Stimulated activated CD8-positive, alpha-beta memory T cell treated with anti-CD3 and anti-CD28 coated beads, Interleukin-4, amount 100 ng/mL, for 24 hours (primary cell): ENCODE data around the gene DTNB.

ENCODE experiments used
- DNase-seq: peaks from one replicate; pipeline ENCODE4 v3.0.0-alpha.2; 2020; ENCODE audit warnings: low read depth

Gene DTNB

GRCh38 chr2:25340181-25340921 lies 333.0 kb downstream of the DTNB start:
- DNase-seq, result no peak

- no peak for DNase-seq
Measured at GRCh38 chr2:25339791-25340180, 333.6 kb downstream of the DTNB start.

- DNase-seq, result no peak
Measured at GRCh38 chr2:25339211-25339674, 334.1 kb downstream of the DTNB start.

GRCh38 chr2:25338401-25338800 lies 335.0 kb downstream of the DTNB start:
- DNase-seq, result no peak

GRCh38 chr2:25337891-25338290 lies 335.5 kb downstream of the DTNB start:
- DNase-seq, result no peak

GRCh38 chr2:25337276-25337675 lies 336.1 kb downstream of the DTNB start:
- DNase-seq, result no peak

- DNase-seq, result no peak
Measured at GRCh38 chr2:25336383-25336841, 337.0 kb downstream of the DTNB start.

- DNase-seq, result no peak
Measured at GRCh38 chr2:25335971-25336370, 337.4 kb downstream of the DTNB start.

GRCh38 chr2:25335204-25335603 lies 338.2 kb downstream of the DTNB start:
- no peak for DNase-seq

- no peak for DNase-seq
Measured at GRCh38 chr2:25334482-25334881, 338.9 kb downstream of the DTNB start.

- DNase-seq, result no peak
Measured at GRCh38 chr2:25333981-25334380, 339.4 kb downstream of the DTNB start.

- DNase-seq, result no peak
Measured at GRCh38 chr2:25332571-25332970, 340.8 kb downstream of the DTNB start.

GRCh38 chr2:25331686-25332365 lies 341.6 kb downstream of the DTNB start:
- DNase-seq, result peak; percentile 64

GRCh38 chr2:25330937-25331336 lies 342.4 kb downstream of the DTNB start:
- DNase-seq, result no peak

- no peak for DNase-seq
Measured at GRCh38 chr2:25330273-25330672, 343.1 kb downstream of the DTNB start.

- DNase-seq, result no peak
Measured at GRCh38 chr2:25328152-25329085, 345.0 kb downstream of the DTNB start.
